NB4 (cell line): ENCODE measurements around the gene PDE4B.

Source experiments
- DNase-seq: peaks from one replicate; pipeline ENCODE4 v3.0.0; 2010; ENCODE audit warnings: low read depth
- H3K4me3 ChIP-seq: one replicate; pipeline ENCODE4 v1.5.1; 2011; ENCODE audit warnings: mild to moderate bottlenecking, low read depth, low read length, moderate library complexity
- MAX ChIP-seq: IDR thresholded peaks from 2 replicates; pipeline ENCODE4 v1.6.1; 2011; ENCODE audit warnings: low read depth, low read length
- MYC ChIP-seq: IDR thresholded peaks from 2 replicates; pipeline ENCODE4 v1.6.1; 2011; ENCODE audit warnings: low read depth, low read length
- POLR2A ChIP-seq: IDR thresholded peaks from 2 replicates; pipeline ENCODE4 v1.6.1; 2011; ENCODE audit warnings: mild to moderate bottlenecking; ENCODE audit not compliant: insufficient read length; ENCODE audit errors: extremely low read depth
- TF ChIP-seq, protein P1 (sequence below): IDR thresholded peaks from one replicate; pipeline ENCODE4 v1.5.1; 2012; ENCODE audit warnings: low read depth, low read length

PDE4B gene

DNA sequence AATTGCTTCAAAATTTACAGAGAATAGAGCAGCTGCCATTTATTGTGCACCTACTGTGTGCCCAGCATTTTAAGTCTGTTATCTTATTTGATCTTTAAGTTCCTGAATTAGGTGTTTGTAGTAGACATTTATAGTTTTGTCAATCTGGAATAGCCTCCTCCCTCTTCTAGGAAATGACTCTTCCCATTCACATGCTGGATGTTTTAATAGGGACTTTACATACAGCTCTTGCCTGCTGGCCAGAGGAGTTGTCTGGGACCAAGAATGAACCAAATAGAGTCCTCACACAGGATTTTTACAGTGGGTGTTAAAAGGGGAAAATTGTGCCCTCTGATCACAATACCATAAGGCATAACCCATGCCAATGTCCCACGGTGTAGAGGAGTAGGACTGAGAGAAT is 367.1 kb downstream of the PDE4B start:
- no peak overlapping the region for H3K4me3 ChIP-seq
- TF ChIP-seq POLR2A, result no peak
- TF ChIP-seq, protein P1, sequence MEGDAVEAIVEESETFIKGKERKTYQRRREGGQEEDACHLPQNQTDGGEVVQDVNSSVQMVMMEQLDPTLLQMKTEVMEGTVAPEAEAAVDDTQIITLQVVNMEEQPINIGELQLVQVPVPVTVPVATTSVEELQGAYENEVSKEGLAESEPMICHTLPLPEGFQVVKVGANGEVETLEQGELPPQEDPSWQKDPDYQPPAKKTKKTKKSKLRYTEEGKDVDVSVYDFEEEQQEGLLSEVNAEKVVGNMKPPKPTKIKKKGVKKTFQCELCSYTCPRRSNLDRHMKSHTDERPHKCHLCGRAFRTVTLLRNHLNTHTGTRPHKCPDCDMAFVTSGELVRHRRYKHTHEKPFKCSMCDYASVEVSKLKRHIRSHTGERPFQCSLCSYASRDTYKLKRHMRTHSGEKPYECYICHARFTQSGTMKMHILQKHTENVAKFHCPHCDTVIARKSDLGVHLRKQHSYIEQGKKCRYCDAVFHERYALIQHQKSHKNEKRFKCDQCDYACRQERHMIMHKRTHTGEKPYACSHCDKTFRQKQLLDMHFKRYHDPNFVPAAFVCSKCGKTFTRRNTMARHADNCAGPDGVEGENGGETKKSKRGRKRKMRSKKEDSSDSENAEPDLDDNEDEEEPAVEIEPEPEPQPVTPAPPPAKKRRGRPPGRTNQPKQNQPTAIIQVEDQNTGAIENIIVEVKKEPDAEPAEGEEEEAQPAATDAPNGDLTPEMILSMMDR, result no peak
- TF ChIP-seq MAX, result no peak
- TF ChIP-seq MYC, result no peak
- no peak for DNase-seq

GRCh38 chr1:66160719-66161118 is 368.0 kb downstream of the PDE4B start:
- TF ChIP-seq MYC, result no peak
- no peak overlapping the region for H3K4me3 ChIP-seq
- no peak for DNase-seq

DNA sequence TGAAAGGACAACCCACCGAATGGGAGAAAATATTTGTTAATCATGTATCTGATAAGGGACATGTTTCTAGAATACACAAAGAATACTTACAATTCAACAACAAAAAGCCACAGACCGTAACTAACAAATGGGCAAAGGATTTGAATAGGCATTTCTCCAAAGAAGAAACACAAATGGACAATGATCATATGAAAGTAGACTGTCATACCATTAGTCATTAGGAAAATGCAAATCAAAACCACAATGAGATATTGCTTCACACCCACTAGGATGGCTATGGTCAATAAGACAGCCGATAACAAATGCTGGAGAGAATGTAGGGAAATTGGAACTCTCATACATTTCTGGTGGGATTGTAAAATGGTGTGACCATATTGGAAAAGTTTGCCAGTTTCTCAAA is 374.1 kb downstream of the PDE4B start:
- TF ChIP-seq MAX (no peak), POLR2A (no peak), MYC (no peak)
- TF ChIP-seq, protein P1, result no peak

GRCh38 chr1:66167267-66167666 is 374.6 kb downstream of the PDE4B start:
- no peak for DNase-seq
- TF ChIP-seq MYC, result no peak
- TF ChIP-seq, protein P1, result no peak
- TF ChIP-seq MAX, result no peak
- no peak for TF ChIP-seq POLR2A
- H3K4me3 ChIP-seq, result no peak overlapping the region

More for the DNA sequence above, 374.1 kb downstream of the PDE4B start:
- no peak for DNase-seq
- H3K4me3 ChIP-seq, result no peak overlapping the region

GRCh38 chr1:66168467-66168887 is 375.8 kb downstream of the PDE4B start:
- no peak for DNase-seq
- no peak overlapping the region for H3K4me3 ChIP-seq
- no peak for TF ChIP-seq MAX
- no peak for TF ChIP-seq MYC
- TF ChIP-seq, protein P1, result no peak
- TF ChIP-seq POLR2A, result no peak

DNA sequence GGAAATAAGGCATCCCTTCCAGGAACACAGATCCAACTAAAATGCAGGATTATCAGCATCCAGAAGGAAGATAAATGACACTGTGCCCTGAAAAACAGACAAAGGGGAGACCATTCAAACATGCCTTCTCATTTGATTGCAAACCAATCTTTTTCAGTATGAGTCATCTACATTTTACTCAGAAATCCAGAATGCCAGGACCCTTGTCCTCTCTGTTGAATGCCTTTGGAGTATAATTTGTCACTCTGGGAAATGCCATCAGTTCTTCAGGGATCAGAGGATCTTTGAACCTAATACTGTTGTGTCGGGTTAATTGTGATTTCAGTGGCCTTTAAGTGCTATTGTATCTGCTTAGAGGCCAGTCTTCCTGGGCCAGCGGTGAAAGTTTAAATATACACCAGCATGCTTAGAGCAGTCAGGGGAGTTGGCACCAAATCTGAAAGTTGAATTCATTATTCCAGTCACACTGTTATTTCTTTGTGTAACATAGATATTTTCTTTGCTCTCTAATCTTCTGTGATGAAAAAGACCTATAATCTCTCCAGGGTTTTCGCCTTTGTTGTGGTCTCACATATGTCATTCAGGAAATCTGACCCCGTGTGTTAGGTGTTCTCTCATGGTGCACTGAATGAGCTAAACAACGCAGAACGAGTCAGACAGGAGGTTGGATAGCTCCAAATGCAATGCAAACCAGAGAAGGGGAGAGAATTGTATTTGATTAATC is 376.4 kb downstream of the PDE4B start:
- TF ChIP-seq, protein P1, result no peak
- no peak for TF ChIP-seq MYC
- H3K4me3 ChIP-seq, result no peak overlapping the region
- DNase-seq, result no peak
